GM18498 (cell line): ENCODE measurements around the gene ZSCAN10.
A peak's percentile ranks its signal among the peaks of the same experiment; 100 is the strongest.

ENCODE experiments used
- ATAC-seq: cut with Tn5 transposase; IDR thresholded peaks from one replicate; pipeline ENCODE4 v1.9.1; 2021; ENCODE audit warnings: mild to moderate bottlenecking, moderate library complexity; ENCODE audit not compliant: unreplicated experiment

The ZSCAN10 gene

DNA sequence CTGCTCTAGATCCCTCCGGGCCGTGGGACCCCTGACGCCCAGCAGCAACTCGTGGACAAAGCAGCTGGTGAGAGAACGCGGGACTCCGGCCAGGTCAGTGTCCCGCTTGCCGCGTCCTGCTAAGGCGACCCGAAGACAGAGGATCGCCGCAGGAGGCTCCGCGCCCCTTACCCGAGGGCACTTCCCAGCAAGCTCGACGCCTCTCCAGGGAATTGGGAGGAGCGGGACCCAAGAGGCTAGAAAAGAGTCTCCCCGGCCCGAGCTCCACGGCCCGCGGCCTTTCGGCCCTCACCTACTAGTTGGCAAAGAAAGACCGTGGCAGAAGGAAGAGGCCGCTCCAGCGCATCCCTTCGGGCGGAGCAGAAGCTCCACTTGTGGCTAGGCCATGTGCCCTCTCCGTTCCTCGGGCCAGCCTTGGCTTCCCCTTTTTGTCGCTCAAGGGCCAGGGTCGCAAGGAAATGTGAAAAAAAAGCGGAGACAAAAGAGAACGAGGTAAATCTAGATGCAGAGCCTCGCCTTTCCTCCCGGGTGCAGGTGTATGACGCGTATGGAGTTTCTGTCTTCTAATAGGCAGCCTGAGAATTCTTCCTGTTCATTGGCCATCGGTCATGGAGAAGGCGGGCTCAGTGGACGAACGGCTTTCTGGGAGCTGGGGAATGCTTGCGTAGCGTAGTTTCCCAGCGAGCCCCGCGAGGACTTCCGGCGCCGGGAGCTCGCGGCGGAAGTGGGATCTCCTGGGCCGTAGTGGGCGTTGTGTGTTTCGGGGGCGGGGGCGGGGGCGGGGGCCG is 35.4 kb upstream of the ZSCAN10 start, which contains the start of gene ZNF213:
Gene ZNF213 (plus strand): TSS at position 692 of the 788 bp plus-strand sequence. CDS start 2,252 bp downstream, outside the sequence.
- peak; percentile 92 for ATAC-seq

DNA sequence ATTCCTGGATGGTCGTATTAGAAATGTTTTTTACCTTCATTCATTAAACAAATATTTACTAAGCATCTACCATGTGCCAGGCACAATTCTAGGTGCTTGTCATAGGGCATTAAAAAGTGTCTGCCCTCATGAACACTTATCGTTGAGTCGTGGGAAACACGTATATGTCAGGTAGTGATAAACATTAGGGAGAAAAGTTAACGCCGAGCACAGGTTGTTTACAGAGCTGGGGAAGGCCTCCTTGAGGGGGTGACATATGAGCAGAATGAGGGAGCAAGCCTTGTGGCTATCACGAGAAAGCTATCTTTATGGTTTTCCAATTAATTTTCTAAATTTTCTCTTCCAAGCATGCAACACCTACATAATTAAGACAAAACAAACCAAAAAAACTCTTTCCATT is 34.8 kb upstream of the ZSCAN10 start:
- no peak for ATAC-seq

GRCh38 chr16:3131755-3132377 is 32.8 kb upstream of the ZSCAN10 start:
- ATAC-seq: no peak

DNA sequence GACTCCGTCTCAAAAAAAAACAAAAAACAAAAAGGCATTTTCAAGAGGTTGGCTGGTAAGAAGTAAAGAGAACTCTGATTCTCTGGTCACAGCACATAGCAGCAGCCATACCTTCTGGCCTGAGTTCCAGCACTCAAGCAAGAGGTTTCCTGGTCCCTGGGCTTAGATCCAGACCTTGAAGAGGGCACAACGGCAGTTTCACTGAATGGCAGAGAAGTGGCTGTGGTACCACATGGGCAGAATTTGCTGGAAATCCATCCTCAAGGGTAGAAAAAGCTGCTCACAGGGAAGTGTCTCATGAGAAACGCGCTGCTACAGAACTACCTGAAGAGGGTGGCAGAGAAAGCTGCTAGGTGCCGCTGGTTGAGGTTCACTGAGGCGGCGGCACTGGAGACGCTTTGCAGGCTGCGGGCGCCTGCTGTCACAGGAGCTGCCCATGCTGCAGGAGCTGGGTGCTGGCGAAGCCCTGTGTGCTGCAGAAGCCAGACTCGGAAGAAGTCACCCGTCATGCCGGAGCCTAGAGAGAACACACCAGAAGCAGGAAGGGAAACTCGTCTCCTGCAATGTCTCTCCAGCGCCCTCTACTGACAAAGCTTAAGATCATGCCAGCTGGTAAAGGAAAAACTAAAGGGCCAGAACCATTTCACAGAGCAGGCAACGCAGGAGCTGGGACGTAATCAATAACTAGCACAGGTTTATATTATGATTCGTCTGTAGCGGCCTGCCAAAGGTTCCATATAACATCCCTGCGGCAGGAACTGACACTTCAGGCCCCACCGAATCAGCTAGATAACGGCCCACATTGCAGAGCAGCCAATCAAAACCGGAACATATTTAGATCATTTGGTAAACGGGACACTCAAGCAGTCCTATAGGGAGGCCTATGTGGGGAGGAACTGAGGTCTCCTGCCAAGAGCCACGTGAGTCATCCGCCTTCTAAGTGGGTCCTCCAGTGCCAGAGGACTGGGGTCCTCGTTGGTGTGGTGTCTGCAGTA is 30.3 kb upstream of the ZSCAN10 start:
- peak; percentile 48 for ATAC-seq

DNA sequence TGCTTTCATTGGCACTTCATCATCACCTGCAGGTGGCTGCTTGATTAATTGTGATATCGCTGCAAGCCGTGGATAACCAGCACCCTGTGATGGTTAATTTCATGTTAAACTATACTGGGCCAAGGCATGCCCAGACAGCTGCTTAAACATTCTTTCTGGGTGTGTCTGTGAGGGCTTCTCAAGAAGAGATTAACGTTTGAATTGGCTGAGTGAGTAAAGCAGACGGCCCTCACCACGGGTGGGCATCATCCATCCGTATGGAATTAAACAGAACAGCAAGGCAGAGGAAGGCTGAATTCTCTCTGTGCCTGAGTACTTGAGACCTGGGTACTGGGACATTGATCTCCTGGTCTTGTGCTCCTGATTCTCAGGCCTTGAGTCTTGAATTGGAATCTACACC is 28.7 kb upstream of the ZSCAN10 start:
- no peak for ATAC-seq

GRCh38 chr16:3123986-3124886 is 25.1 kb upstream of the ZSCAN10 start:
- peak; percentile 87 for ATAC-seq

- ATAC-seq: no peak
Measured at GRCh38 chr16:3122926-3123570, 24.0 kb upstream of the ZSCAN10 start.

- no peak for ATAC-seq
Measured at GRCh38 chr16:3121851-3122467, 22.9 kb upstream of the ZSCAN10 start.

DNA sequence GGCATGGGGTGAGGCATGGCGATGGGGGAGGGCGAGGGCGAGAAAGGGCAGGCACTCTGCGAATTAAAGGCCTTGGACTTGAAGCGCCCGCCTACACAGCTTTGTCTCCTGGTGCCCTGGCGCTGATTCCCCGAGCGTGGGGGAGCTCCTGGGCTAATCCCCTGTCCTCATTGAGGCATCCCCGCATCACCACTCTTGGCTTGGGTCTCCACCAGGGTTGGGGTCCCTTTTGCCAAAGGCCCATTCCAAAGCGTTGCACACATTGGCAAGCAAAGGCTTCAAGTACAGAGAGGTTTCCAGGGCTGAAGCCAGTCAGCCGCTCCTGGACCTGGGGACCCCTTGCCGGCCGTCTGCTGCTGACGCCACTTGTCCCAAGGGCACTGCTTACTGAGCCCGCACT is 21.3 kb upstream of the ZSCAN10 start:
- no peak for ATAC-seq

GRCh38 chr16:3119701-3120408 is 20.8 kb upstream of the ZSCAN10 start:
- ATAC-seq: no peak

GRCh38 chr16:3119286-3119685 is 20.2 kb upstream of the ZSCAN10 start:
- no peak for ATAC-seq

DNA sequence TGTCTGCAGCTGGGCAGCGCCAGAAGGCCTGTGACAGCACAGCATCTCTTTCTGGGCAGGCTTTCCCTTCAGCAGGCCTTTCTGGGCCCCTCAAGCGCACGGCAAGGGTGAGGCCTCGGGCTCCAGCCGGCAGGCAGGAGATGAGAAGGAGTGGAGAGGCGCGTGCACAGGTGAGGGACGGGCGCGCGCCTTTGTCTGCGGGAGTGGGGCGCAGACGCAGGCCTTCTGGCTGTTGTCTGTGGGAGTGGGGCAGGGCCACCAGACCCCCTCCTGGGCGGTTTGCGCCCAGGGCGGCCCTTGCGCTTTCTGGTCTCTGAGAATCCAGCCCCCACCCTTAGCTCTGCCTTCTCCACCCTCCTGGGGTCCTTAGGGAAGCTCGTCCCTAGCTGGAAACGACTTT is 19.8 kb upstream of the ZSCAN10 start:
- ATAC-seq: no peak

- ATAC-seq: no peak
Measured at GRCh38 chr16:3118204-3118790, 19.2 kb upstream of the ZSCAN10 start.

DNA sequence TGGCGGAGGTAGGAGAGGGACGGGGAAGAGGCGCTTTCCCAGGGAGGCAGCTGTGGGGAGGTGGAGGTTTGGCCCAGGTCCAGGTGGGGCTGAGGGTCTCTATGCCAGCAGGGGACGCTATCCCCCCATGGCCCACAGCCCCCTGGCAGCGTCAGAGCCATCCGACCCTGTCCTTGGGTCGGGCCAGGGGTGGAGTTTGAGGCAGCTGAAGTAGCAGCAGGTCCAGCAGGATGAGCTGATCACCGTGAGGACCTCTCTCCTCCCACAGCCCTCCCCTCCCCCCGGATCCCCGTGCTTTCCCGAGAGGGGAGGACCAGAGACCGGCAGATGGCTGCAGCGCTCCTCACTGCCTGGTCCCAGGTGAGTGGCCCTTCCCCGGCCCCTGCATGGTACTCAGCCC is 16.5 kb upstream of the ZSCAN10 start:
- no peak for ATAC-seq

DNA sequence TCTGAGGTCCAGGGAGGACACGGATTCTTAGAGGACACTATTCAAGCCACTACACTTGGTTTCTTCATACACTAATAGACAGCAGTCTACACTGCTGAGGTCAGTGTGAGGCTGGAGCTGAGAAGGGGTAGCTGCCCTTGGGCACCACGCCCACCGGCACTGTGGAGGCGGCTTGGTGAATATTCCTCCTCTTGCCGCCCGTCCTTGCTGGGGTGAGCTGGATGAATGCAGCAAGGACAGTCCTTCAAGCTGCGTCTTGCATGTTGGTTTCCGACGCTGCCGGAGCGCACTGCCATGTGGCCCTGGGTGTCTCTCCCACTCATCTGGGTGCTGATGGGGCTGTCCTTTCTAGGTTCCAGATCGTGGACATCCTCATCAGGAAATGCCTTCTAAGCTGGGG is 15.9 kb upstream of the ZSCAN10 start:
- ATAC-seq: no peak

DNA sequence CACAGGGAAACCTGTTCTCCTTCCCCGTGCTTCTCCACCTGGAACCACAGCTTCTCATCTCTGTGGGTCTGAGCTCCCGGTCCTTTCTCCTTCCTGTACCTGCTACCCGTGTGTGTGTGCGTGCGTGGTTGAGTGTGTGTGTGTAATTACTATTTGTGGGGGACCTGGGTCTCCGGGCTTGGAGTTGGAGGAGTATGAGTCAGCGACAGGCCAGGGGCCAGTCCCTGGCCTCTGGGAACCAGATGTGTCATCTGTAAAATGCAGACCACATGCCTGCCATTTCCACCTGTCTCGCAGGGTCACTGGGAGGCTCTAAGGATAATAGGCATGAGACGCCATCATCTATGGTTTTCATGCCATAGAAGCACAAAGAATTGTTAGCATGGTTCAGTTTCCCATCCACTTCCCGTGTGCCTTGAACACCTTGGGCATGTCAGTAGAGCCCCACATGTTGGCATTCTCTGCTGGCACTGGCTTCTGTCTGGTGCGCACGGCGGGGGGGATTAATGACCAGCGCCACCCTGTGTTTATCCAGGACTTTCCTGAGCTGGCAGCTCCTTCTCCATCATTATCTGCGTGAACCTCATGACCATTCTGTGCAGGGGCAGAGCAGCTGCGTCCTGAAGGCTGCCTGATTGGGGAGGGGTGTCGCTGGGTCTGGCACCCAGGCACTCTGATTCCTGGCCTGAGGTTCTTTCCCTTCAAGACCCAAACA is 14.8 kb upstream of the ZSCAN10 start:
- ATAC-seq: no peak

DNA sequence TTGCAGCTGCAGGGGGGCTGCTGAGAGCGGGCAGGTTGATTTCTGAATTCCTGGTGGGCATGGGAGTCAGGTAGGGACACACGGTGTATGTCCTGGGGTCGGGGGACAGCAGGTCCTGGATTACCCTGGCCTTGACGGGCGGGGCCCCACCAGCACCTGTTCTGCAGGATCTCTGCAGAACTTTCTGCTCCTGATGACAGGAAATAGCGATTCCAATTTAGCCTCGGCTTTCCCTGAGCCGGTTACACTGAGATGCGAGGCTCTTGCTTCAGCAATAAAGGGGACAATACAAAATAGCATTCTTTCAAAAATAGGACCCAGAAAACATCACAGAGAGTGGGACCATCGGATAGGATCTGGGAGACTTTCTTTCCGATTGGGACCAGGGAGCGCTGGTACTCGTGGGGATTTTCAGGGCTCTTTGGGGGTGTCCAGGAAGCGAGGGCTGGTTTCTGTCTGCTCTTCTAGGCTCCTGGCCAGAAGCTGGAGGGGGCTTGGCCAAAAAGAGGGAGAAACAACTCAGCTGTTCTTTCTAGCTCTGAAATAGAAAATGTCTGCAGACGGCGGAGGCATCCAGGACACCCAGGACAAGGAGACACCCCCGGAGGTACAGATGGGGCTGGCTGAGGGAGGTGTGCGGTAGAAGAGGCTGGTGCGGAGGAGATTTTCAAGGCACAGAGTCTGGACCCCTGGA is 13.9 kb upstream of the ZSCAN10 start:
- ATAC-seq: no peak
